Ovary (tissue), 3 donors: Measurements from ENCODE around the gene TRMT10C.
"Not testable (repeated sequence)": the region's sequence is repeated elsewhere in the genome, so short reads cannot be mapped to it uniquely, and the experiment has no call there.

Source experiments
- EP300 ChIP-seq: sonication (generic); formaldehyde crosslinking; IDR thresholded peaks from one replicate; pipeline ENCODE4 v1.6.1; 2017; ENCODE audit warnings: antibody characterized with exemption
- POLR2A ChIP-seq: fragments of 450-650 bp; IDR thresholded peaks from one replicate; pipeline ENCODE4 v1.6.1; 2017; ENCODE audit warnings: antibody characterized with exemption, mild to moderate bottlenecking, moderate library complexity
- TF ChIP-seq, protein P1 (sequence below), 3 donors: fragments of 450-650 bp in 2 of 3; fragments of 200-600 bp in 1 of 3; IDR thresholded peaks; one replicate each; pipeline versions ENCODE4 v1.5.1 to v1.8.0; 2016 to 2022; ENCODE audit warnings: antibody characterized with exemption in 3 of 3, mild to moderate bottlenecking in 1 of 3
- donor health status: DM: no; HTN: no; CAD: no.

DNA sequence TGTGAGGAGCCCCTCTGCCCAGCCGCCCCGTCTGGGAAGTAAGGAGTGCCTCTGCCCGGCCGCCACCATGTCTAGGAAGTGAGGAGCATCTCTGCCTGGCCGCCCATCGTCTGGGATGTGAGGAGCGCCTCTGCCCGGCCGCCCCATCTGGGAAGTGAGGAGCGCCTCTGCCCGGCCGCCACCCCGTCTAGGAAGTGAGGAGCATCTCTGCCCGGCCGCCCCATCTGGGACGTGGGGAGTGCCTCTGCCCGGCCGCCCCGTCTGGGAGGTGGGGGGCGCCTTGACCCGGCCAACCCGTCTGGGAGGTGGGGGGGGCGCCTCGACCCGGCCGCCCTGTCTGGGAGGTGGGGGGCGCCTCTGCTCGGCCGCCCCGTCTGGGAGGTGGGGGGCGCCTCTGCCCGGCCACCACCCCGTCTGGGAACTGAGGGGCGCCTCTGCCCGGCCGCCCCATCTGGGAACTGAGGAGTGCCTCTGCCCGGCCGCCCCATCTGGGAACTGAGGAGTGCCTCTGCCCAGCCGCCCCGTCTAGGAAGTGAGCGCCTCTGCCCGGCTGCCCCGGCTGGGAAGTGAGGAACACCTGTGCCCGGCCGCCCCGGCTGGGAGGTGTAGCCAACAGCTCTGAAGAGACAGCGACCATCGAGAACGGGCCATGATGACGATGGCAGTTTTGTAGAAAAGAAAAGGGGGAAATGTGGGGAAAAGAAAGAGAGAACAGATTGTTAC is 10.1 kb upstream of the TRMT10C start:
- TF ChIP-seq, protein P1, sequence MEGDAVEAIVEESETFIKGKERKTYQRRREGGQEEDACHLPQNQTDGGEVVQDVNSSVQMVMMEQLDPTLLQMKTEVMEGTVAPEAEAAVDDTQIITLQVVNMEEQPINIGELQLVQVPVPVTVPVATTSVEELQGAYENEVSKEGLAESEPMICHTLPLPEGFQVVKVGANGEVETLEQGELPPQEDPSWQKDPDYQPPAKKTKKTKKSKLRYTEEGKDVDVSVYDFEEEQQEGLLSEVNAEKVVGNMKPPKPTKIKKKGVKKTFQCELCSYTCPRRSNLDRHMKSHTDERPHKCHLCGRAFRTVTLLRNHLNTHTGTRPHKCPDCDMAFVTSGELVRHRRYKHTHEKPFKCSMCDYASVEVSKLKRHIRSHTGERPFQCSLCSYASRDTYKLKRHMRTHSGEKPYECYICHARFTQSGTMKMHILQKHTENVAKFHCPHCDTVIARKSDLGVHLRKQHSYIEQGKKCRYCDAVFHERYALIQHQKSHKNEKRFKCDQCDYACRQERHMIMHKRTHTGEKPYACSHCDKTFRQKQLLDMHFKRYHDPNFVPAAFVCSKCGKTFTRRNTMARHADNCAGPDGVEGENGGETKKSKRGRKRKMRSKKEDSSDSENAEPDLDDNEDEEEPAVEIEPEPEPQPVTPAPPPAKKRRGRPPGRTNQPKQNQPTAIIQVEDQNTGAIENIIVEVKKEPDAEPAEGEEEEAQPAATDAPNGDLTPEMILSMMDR (IDR thresholded peaks at IDR 0.05): not testable (repeated sequence)
- TF ChIP-seq POLR2A, EP300: not testable (repeated sequence)
